ENCODE measurements around the gene ACSL1. TPM values are rescaled to one million over a fixed set of nuclear protein-coding genes. Genes with fewer than 3 reads are reported as not detected.

The ACSL1 gene
- polyA plus RNA-seq, 1 donor from 2014 or later, result 30.7 TPM

GRCh38 chr4:184760681-184761080 is 65.1 kb downstream of the ACSL1 start:
- H3K27me3 ChIP-seq (ENCODE audit: insufficient read depth, low read depth, low read length), result no peaks in the 10 kb centered on the region
- H3K4me2 ChIP-seq (ENCODE audit: low read length), result no peak overlapping the region

GRCh38 chr4:184757810-184758209 is 68.0 kb downstream of the ACSL1 start:
- H3K9me2 ChIP-seq (ENCODE audit: insufficient read depth, low read length), result no peaks in the 10 kb centered on the region
- H3K27ac ChIP-seq (ENCODE audit: low read length), result no peak overlapping the region
- no peaks in the 10 kb centered on the region for H4K20me1 ChIP-seq (ENCODE audit: insufficient read depth)
- no peaks in the 10 kb centered on the region for H3K79me2 ChIP-seq (replicated peaks; ENCODE audit: insufficient read depth, low read length)
- H3K4me2 ChIP-seq (ENCODE audit: low read length), result no peak overlapping the region
- H3K36me3 ChIP-seq (ENCODE audit: insufficient read depth, low read length), result peaks cover 4% of the 10 kb centered on the region
- H3F3A ChIP-seq (ENCODE audit: insufficient read depth, low read length, poor library complexity, severe bottlenecking), result no peaks in the 10 kb centered on the region
- no peak for TF ChIP-seq REST (IDR thresholded peaks at IDR 0.05; ENCODE audit: borderline replicate concordance)
- TF ChIP-seq POLR2AphosphoS5 (IDR thresholded peaks at IDR 0.05), result no peak
- TF ChIP-seq SMC3 (conservative IDR thresholded peaks at IDR 0.05; ENCODE audit: poor library complexity), result no peak
- TF ChIP-seq RAD21 (conservative IDR thresholded peaks at IDR 0.05), result no peak
- no peak overlapping the region for H3K9ac ChIP-seq (ENCODE audit: low read length)
- H2AFZ ChIP-seq (ENCODE audit: low read depth, low read length), result no peak overlapping the region
- H3K4me3 ChIP-seq (ENCODE audit: low read length), result no peak overlapping the region
- no peaks in the 10 kb centered on the region for H3K27me3 ChIP-seq (ENCODE audit: insufficient read depth, low read depth, low read length)
- H3K9me3 ChIP-seq (ENCODE audit: low read length), result no peaks in the 10 kb centered on the region

More at GRCh38 chr4:184760681-184761080, 65.1 kb downstream of the ACSL1 start:
- Histone ChIP-seq H3F3A (ENCODE audit: insufficient read depth, low read length, poor library complexity, severe bottlenecking) (no peaks in the 10 kb centered on the region), H3K9ac (ENCODE audit: low read length) (no peak overlapping the region), H3K9me2 (ENCODE audit: insufficient read depth, low read length) (no peaks in the 10 kb centered on the region), H3K27ac (ENCODE audit: low read length) (no peak overlapping the region), H3K4me3 (ENCODE audit: low read length) (no peak overlapping the region), H2AFZ (ENCODE audit: low read depth, low read length) (no peak overlapping the region), H3K79me2 (replicated peaks; ENCODE audit: insufficient read depth, low read length) (no peaks in the 10 kb centered on the region), H3K9me3 (ENCODE audit: low read length) (no peaks in the 10 kb centered on the region), H4K20me1 (ENCODE audit: insufficient read depth) (no peaks in the 10 kb centered on the region), H3K36me3 (ENCODE audit: insufficient read depth, low read length) (peaks cover 4% of the 10 kb centered on the region)
- TF ChIP-seq EP300 (conservative IDR thresholded peaks at IDR 0.05; ENCODE audit: poor library complexity, severe bottlenecking), result no peak
- TF ChIP-seq RAD21 (conservative IDR thresholded peaks at IDR 0.05), result no peak
- TF ChIP-seq MXI1 (conservative IDR thresholded peaks at IDR 0.05; ENCODE audit: poor library complexity, severe bottlenecking), result no peak
- TF ChIP-seq POLR2AphosphoS5 (IDR thresholded peaks at IDR 0.05), result no peak
- TF ChIP-seq EZH2 (IDR thresholded peaks at IDR 0.05; ENCODE audit: borderline replicate concordance, insufficient read depth, low read length, poor library complexity, severe bottlenecking), result no peak
- no peak for TF ChIP-seq REST (IDR thresholded peaks at IDR 0.05; ENCODE audit: borderline replicate concordance)
- TF ChIP-seq TAF1 (IDR thresholded peaks at IDR 0.05; ENCODE audit: low read depth), result no peak
- no peak for TF ChIP-seq CTCF (IDR thresholded peaks at IDR 0.05; ENCODE audit: poor library complexity, severe bottlenecking)
- TF ChIP-seq SMC3 (conservative IDR thresholded peaks at IDR 0.05; ENCODE audit: poor library complexity), result no peak
